ENCODE results near the gene SLC29A4.
"Not testable (repeated sequence)": the region's sequence is repeated elsewhere in the genome, so short reads cannot be mapped to it uniquely, and the experiment has no call there.

DNA sequence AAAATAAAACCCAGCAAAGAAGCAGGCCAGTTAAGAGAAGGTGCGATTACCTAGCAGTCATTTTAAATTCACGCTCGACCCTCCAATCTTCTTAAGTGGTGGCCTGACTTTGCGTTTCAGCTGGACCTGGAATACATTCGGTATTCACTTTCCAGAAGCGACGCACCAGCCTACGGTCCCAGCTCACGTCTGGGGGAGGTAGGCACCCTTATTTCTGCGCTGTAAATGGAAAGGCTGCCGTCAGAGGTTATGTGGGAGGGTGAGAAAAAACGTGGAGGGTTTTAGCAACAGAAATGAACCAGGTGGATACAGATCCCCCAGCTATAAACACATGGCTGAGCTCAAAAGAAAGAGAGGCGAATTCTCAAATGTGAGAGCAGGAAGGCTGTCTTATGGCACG lies 29.2 kb upstream of the SLC29A4 start:
- TF ChIP-seq, protein P1, sequence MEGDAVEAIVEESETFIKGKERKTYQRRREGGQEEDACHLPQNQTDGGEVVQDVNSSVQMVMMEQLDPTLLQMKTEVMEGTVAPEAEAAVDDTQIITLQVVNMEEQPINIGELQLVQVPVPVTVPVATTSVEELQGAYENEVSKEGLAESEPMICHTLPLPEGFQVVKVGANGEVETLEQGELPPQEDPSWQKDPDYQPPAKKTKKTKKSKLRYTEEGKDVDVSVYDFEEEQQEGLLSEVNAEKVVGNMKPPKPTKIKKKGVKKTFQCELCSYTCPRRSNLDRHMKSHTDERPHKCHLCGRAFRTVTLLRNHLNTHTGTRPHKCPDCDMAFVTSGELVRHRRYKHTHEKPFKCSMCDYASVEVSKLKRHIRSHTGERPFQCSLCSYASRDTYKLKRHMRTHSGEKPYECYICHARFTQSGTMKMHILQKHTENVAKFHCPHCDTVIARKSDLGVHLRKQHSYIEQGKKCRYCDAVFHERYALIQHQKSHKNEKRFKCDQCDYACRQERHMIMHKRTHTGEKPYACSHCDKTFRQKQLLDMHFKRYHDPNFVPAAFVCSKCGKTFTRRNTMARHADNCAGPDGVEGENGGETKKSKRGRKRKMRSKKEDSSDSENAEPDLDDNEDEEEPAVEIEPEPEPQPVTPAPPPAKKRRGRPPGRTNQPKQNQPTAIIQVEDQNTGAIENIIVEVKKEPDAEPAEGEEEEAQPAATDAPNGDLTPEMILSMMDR (conservative IDR thresholded peaks at IDR 0.05; ENCODE audit: low read depth, low read length), result not testable (repeated sequence)
- not testable (repeated sequence) for TF ChIP-seq EZH2 (IDR thresholded peaks at IDR 0.05; ENCODE audit: low read length, unreplicated experiment); EZH2phosphoT487 (IDR thresholded peaks at IDR 0.05; ENCODE audit: borderline replicate concordance, low read length)

Data from PC-3 (cell line).